Stimulated activated CD8-positive, alpha-beta memory T cell treated with anti-CD3 and anti-CD28 coated beads, Interleukin-15, amount 100 ng/mL, for 48 hours (primary cell): Measurements from ENCODE around the gene AACS.

Experiments
- DNase-seq, 2 donors: peaks; one replicate each; pipeline ENCODE4 v3.0.0-alpha.2; 2020; ENCODE audit warnings: low read depth in 2 of 2

Gene AACS

DNA sequence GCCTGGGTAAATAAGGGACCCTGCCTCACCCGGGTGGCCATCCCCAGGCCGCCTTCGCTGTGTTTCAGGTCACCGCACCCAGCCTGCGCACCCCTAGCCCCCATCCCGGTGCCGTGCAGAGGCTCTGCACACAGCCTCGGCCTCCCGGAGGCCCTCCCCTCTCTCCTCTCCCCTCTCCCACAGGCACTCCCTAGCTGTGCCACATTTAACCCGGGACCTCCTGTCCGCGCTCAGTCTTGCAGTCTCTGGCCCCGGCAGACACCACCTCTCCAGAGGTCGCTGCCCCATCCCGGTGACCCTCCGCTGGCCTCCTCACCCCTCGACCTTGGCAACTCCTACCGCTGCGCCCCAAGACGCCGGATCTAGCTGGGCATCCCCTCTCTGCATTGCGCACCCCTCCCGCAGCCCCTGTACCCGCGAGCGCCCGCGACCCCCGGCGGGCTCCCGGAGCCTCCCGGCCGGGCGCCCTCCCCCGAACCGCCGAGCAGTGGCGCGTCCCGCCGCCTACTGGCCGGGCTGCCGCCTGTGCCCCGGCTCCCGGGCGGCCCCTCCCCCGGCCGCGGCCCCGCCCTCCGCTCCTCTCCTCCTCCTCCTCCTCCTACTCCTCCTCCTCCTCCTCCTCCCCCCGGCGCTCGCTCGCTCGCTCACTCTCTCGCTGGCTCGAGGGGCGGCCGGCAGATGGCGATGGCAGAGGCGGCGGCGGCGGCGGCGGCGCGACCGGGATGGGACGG lies 120.7 kb downstream of the AACS start, which contains the start of gene TMEM132B:
TMEM132B (plus strand) TSS at position 647 of the 731 bp plus-strand sequence.
- DNase-seq = peak; percentile 47 to 51

DNA sequence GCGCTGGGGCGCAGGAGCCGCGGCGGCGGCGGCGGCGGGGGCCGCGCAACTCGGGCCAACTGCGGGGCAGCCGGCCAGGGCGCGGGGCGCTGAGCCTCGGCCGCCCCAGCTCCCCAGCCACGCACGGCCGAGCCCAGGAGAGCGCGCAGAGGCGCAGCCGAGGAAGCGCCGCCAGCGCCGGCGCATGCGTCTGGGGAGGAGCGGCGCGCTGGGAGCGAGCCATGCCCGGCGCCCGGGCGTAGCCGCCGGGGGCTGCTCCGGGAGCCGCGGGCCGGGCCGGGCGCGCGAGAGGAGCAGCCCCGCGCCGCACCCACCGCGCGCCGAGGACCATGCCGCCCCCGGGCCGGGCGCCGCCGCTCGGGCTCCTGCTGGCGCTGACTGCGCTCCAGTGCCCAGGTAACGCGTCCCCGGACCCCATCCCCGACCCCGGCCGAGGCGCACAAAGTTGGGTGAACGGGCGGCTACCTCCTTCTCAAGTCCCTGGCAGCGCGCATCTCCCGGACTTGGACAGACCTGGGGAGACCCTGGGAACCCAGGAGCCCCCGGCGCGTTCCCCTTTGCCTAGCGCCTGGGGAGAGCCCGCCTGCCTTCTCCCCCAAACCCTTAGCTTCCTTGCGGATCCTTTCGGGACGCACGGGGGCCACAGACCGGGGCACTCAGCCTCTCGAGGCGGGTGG lies 121.4 kb downstream of the AACS start:
- no peak for DNase-seq

DNA sequence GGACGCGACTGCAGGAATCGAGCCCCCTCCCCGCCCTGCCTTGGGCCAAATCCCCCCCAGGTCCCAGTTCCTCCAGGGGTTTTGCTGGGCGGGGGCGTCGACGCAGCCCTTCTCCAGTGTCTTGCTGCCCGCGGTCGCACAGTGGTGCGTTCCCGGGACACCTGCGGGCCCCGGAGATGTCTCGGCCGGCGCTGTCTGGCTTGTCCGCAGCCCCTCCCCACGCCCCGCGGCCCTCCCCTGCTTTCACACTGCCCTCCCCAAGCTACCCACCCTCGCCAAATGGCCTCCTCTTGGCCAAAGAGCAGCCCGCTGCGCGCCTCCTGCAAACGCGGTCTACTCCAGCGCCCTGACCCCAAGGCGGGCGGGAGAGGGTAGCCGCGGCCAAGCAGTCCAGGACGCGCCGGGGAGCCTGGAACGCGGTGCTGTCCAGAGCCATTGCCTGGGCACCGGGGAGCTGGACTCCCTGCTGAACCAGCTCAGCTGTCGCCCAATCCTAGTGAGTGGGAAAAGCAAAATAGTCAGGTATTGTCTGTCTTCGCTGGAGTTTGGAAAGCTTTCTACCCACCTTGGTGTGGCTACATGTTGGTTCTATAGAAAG lies 122.0 kb downstream of the AACS start:
- DNase-seq = no peak

DNA sequence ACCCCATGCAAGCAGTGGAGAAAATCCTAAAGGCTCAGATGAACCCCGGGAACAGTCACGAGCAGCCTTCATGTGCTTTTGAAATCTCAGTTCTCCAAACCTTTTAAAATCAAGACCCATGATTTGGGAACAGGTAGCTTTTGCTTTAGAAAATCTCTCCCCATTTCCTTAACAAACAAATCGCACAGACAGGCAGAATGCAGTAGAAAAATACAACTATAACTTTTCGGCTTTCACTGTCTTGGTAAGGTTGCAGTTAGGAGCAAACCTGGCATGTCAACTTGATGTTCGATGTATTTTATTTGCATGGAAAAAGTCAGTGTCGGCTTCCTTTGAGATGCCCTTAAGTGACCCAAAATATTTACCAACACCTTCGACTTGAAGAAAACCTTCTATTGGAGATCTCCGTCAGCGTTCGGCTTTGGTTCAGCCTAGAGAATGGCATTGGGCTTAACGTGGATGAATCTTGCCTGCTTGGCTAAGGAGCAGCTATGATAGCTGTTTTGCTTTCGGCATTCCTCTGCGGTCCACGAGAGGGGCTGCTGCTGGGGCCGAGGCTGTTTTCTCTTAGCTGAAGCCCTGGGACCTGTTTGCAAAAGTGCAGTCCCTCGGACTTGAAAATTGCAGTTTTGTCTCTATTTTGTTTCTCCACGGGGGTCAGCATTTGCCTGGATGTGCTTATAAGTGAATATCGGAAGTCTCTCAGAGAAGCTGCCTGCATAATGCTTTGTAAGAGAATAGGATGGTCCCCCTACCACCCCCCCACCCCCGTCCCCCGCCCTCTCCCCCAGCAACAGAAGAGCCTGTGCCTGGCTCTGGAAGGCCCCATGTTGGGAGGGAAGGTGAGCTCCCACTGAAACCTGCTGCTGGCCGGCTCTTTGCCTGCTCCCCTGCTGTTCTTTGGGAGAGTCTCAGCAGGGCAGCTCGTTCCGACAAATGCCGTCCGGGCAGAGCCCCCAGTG lies 122.8 kb downstream of the AACS start:
- DNase-seq = no peak

DNA sequence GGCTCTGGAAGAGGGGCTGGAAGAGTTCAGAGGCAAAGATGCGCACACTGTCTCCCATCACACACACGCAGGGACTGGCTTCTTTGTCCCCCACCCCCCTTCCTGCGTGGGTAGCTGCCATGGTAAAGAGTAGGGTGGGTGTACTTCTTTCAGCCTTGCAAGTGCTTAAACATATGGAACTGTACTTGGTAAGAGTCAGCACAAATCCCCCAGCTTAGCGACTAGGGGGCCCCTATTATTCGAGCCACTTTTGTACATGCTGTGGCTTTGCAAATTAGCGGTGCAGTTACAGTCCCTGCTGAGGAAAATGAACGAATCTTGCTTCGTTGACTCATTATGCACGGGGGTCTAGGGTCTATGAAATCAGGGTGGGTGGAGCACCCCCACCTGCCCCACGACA lies 123.8 kb downstream of the AACS start:
- DNase-seq = no peak

DNA sequence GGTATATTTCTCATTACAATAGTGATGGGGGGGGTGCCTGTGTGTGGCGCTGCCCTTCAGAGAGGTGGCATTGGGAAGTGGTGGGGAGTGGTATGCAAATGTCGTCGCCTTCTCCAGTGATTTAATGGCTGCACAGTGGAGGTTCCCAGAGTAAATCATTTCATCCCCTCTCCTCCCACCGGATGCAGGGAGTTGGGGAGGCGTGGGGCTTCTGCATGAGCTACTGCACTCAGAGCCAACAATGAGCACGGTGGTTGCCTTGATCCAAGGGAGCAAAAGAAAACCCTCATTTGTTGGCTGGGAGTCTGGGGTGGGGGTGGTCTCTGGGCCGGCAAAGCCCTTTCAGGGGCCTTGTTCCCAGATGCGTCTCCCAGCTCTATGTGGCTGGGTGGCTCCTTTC lies 124.3 kb downstream of the AACS start:
- DNase-seq = no peak

DNA sequence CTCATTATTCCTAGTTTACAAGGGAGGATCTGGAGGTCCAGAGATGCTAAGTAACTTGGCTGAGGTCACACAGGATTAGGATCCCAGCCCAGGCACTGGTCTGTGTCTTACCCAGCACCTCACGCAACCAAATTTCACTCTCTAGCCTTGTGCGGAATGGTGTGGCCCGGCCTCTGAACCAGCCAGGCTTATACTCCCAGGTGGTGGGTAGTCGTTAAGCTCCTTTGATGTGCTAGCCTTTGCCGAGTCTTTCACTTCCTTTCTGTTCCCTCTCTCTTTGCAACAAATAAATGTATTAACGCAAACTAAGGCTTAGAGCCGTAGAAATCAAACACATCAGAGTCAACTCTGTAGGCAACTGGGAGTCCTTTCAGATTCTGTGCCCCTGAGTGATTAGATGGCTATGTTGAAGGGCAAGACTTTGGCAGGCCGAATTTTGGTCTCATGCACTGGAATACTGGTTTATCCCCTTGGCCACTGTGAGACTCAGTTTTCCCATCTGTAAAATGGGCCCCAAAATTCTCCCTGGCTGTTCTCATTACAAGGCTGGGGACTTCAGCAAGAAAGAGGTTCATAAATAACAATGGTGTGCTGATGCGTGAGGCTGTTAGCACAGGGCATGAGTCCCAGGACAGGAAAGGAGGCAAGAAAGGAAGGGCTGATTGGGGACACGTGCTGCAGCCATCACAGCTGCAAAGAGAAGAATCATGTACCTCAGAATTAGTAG lies 126.3 kb downstream of the AACS start:
- no peak for DNase-seq

DNA sequence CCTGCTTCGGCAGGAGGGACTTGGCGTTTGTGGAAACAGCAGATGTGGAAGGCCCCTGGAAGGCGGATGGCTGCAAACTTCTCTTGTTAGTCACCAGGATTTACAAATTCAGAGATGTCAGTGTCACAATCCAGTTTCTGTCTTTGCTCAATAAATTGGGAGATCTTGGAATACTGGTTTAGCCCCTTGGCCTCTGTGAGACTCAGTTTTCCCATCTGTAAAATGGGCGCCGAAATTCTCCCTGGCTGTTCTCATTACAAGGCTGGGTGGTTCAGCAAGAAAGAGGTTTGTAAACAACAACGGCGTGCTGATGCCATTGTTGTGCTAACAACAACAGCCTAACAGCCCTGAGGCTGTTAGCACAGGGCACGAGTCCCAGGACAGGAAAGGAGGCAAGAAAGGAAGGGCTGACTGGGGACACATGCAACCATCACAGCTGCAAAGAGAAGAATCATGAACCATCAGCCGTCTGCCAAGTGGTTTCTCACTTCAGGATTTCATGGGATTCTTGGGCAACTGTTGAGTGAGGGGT lies 127.5 kb downstream of the AACS start:
- no peak for DNase-seq
